DND-41 (cell line): Measurements from ENCODE around the gene CPNE9.

Source experiments
- EZH2 ChIP-seq: IDR thresholded peaks from 3 replicates; pipeline ENCODE4 v1.6.1; 2012; ENCODE audit warnings: borderline replicate concordance, low read depth, mild to moderate bottlenecking, moderate library complexity, low read length, inconsistent platforms; ENCODE audit not compliant: severe bottlenecking
- TF ChIP-seq, protein P1 (sequence below): IDR thresholded peaks from 2 replicates; pipeline ENCODE4 v1.5.1; 2012; ENCODE audit warnings: borderline replicate concordance, low read length, moderate library complexity, mild to moderate bottlenecking; ENCODE audit not compliant: poor library complexity, severe bottlenecking; ENCODE audit errors: extremely low read depth

GRCh38 chr3:9701006-9701405 lies 2.6 kb upstream of the CPNE9 start:
- TF ChIP-seq, protein P1, sequence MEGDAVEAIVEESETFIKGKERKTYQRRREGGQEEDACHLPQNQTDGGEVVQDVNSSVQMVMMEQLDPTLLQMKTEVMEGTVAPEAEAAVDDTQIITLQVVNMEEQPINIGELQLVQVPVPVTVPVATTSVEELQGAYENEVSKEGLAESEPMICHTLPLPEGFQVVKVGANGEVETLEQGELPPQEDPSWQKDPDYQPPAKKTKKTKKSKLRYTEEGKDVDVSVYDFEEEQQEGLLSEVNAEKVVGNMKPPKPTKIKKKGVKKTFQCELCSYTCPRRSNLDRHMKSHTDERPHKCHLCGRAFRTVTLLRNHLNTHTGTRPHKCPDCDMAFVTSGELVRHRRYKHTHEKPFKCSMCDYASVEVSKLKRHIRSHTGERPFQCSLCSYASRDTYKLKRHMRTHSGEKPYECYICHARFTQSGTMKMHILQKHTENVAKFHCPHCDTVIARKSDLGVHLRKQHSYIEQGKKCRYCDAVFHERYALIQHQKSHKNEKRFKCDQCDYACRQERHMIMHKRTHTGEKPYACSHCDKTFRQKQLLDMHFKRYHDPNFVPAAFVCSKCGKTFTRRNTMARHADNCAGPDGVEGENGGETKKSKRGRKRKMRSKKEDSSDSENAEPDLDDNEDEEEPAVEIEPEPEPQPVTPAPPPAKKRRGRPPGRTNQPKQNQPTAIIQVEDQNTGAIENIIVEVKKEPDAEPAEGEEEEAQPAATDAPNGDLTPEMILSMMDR, result no peak
- no peak for TF ChIP-seq EZH2
